ENCODE data around the gene PDCL2.

The PDCL2 gene

DNA sequence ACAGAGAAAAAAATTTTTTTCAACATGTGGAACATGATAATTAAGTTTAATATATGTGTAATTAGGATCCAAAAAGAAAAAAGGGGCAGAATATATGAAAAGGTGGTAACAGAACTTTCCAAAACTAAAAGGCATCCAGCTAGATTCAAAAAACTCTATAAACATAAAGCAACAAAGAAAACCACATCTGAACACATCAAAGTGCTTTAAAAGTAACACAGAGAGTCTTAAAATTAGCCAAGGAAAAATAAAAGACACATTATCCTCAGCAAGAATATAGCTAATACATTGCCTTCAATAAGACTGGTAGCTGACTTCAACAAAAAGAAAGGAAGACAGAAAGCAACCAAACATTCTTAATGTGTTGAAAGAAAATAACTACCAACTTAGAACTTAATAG is 53.5 kb downstream of the PDCL2 start:
- Histone ChIP-seq H3K27ac (ENCODE audit: low read depth, low read length) (no peak overlapping the region), H3K9ac (ENCODE audit: low read length) (no peak overlapping the region), H3K36me3 (ENCODE audit: control insufficient read depth, insufficient read depth, low read length) (peaks cover 17% of the 10 kb centered on the region; the same call in 1 of the 2 replicates), H3K9me3 (ENCODE audit: control insufficient read depth, insufficient read depth, low read depth, low read length) (peaks cover 8% of the 10 kb centered on the region; the same call in 1 of the 2 replicates), H3K4me3 (ENCODE audit: low read depth, low read length) (no peak overlapping the region), H3K27me3 (ENCODE audit: control insufficient read depth, insufficient read depth, low read length) (no peaks in the 10 kb centered on the region), H3K4me1 (ENCODE audit: control insufficient read depth, insufficient read depth, low read length) (peaks cover 13% of the 10 kb centered on the region)

DNA sequence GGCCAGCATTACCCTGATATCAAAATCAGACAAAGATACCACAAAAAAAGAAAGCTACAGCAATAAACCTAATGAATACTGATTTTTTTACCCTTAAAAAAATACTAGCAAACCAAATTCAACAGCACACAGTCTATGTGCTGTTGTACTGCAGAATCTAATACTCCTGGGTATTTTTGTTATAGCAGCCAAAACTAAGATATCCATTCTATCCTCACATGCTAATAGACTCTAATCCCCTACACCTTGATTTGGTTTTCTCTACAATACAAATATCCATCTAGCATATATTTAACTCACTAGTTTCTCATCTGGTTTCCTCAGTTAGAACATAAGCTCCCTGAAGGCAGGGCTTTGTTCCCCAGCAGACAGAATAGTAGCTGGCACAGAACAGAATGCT is 57.7 kb downstream of the PDCL2 start:
- Histone ChIP-seq H3K9me3 (ENCODE audit: control insufficient read depth, insufficient read depth, low read depth, low read length) (peaks cover 17% of the 10 kb centered on the region; the same call in 1 of the 2 replicates), H3K27me3 (ENCODE audit: control insufficient read depth, insufficient read depth, low read length) (no peaks in the 10 kb centered on the region), H3K4me1 (ENCODE audit: control insufficient read depth, insufficient read depth, low read length) (no peaks in the 10 kb centered on the region; the same call in 1 of the 2 replicates), H3K9ac (ENCODE audit: low read length) (no peak overlapping the region), H3K36me3 (ENCODE audit: control insufficient read depth, insufficient read depth, low read length) (0 out of 2 replicates have a peak, but pooled peaks cover 13% of the 10 kb centered on the region), H3K27ac (ENCODE audit: low read depth, low read length) (no peak overlapping the region), H3K4me3 (ENCODE audit: low read depth, low read length) (no peak overlapping the region)

DNA sequence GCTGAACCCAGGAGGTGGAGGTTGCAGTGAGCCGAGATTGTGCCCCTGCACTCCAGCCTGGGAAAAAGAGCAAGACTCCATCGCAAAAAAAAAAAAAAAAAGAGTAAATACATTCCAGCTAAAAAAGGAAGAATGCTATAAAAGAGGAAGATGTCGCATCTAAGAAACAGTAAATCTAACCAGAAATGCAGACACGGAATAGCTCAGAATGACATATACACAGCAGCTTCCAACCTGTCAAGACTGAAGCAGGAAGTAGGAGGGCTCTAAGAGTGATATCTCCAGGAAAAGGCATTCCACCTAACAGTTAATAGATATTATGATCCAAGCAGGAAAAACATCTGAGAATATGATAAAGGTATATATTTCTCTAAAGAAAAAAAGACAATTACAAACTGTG is 61.4 kb downstream of the PDCL2 start:
- Histone ChIP-seq H3K27me3 (ENCODE audit: control insufficient read depth, insufficient read depth, low read length) (no peaks in the 10 kb centered on the region), H3K4me3 (ENCODE audit: low read depth, low read length) (no peak overlapping the region), H3K9me3 (ENCODE audit: control insufficient read depth, insufficient read depth, low read depth, low read length) (peaks cover 13% of the 10 kb centered on the region; the same call in 1 of the 2 replicates), H3K9ac (ENCODE audit: low read length) (no peak overlapping the region), H3K36me3 (ENCODE audit: control insufficient read depth, insufficient read depth, low read length) (0 out of 2 replicates have a peak, but pooled peaks cover 6% of the 10 kb centered on the region), H3K4me1 (ENCODE audit: control insufficient read depth, insufficient read depth, low read length) (peaks cover 10% of the 10 kb centered on the region; the same call in 1 of the 2 replicates), H3K27ac (ENCODE audit: low read depth, low read length) (no peak overlapping the region)

DNA sequence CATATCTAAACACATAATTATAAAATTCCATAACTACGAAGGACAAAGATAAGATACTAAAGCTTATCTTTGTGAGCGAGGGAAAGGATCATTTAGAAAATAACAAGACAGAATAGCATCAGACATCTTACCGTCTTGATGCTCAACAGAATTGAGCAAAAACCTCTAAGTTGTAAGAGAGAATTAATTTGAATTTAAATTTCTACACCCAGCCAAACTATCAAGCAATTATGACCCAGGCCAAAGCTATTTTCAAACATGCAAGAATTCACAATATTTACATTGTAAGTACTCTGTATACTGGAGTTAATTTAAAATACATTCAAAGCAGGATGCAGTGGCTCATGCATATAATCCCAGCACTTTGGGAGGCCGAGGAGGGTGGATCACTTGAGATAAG is 61.9 kb downstream of the PDCL2 start:
- peaks cover 10% of the 10 kb centered on the region; the same call in 1 of the 2 replicates for H3K4me1 ChIP-seq (ENCODE audit: control insufficient read depth, insufficient read depth, low read length)

DNA sequence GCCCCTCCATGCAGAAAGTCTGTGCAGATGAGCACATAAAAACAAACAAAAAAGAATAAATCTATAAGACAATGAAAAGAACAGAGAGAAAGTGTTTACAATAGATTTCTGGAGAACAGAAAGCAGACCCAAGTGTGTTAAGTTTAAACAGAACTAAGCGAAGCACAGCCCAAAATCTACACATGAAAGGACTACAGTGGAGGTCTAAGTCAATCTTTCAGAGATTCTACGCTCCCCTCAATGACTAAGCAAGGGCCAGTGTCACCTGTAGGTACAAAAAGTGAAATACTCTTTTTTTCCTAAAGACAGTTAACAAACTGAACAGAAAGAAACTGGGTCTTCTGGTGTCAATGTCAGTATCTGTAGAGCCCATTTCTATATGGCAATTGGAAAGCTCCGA is 63.6 kb downstream of the PDCL2 start:
- H3K27ac ChIP-seq (ENCODE audit: low read depth, low read length) = no peak overlapping the region
- no peaks in the 10 kb centered on the region for H3K27me3 ChIP-seq (ENCODE audit: control insufficient read depth, insufficient read depth, low read length)
- peaks cover 9% of the 10 kb centered on the region; the same call in 1 of the 2 replicates for H3K9me3 ChIP-seq (ENCODE audit: control insufficient read depth, insufficient read depth, low read depth, low read length)
- no peak overlapping the region for H3K4me3 ChIP-seq (ENCODE audit: low read depth, low read length)
- H3K4me1 ChIP-seq (ENCODE audit: control insufficient read depth, insufficient read depth, low read length) = peaks cover 10% of the 10 kb centered on the region; the same call in 1 of the 2 replicates
- H3K9ac ChIP-seq (ENCODE audit: low read length) = no peak overlapping the region
- no peaks in the 10 kb centered on the region for H3K36me3 ChIP-seq (ENCODE audit: control insufficient read depth, insufficient read depth, low read length)

More for the DNA sequence above, 61.9 kb downstream of the PDCL2 start:
- 0 out of 2 replicates have a peak, but pooled peaks cover 6% of the 10 kb centered on the region for H3K36me3 ChIP-seq (ENCODE audit: control insufficient read depth, insufficient read depth, low read length)
- no peaks in the 10 kb centered on the region for H3K27me3 ChIP-seq (ENCODE audit: control insufficient read depth, insufficient read depth, low read length)
- H3K4me3 ChIP-seq (ENCODE audit: low read depth, low read length) = no peak overlapping the region
- H3K9me3 ChIP-seq (ENCODE audit: control insufficient read depth, insufficient read depth, low read depth, low read length) = peaks cover 13% of the 10 kb centered on the region; the same call in 1 of the 2 replicates
- H3K27ac ChIP-seq (ENCODE audit: low read depth, low read length) = no peak overlapping the region
- no peak overlapping the region for H3K9ac ChIP-seq (ENCODE audit: low read length)

DNA sequence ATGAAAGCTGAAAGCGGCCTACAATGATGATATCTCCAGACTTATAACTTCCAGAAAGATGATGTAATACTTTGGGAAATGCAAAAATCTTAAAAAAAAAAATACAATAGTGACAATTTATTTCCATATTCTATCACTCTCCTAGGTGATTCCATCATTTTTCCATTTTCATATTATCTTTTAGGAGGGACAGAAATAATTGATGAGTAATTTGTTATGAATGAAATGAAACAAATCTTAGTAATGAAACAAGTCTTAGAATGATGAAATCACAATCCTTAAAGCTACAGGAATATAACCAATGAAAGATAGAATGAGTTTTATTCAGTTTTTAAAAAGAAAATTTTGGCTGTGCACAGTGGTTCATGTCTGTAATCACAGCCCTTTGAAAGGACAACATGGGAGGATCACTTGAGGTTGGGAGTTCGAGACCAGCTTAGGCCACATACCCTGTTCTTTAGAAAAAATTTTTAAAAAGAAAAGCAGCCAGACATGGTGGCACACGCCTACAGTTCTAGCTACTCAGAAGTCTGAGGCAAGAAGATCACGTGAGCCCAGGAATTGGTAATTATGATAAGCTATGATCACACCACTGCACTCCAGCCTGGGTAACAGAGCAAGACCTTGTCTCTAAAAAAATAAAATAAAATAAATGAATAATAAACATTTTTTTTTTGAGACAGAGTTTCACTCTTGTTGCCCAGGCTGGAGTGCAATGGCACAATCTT is 67.0 kb downstream of the PDCL2 start:
- Histone ChIP-seq H3K9ac (ENCODE audit: low read length) (no peak overlapping the region), H3K27ac (ENCODE audit: low read depth, low read length) (no peak overlapping the region; the same call in 1 of the 2 replicates)

DNA sequence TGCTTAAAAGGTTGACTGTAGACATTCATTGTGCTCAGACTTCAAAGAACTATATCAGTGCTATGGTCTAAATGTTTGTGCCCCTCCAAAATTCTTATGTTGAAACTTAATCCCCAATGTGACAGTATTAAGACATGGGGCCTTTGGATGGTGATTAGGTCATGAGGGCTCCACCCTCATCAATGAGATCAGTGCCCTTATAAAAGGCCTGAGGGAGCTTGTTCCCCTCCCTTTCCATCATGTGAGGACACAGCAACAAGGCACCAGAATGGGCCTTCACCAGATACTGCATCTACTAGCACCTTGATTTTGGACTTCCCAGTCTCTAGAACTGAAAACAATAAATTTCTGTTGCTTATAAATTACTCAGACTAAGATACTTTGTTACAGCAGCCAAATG is 73.6 kb downstream of the PDCL2 start:
- H3K9ac ChIP-seq (ENCODE audit: low read length) = no peak overlapping the region
- peaks cover 12% of the 10 kb centered on the region for H3K4me1 ChIP-seq (ENCODE audit: control insufficient read depth, insufficient read depth, low read length)

More for the DNA sequence above, 67.0 kb downstream of the PDCL2 start:
- no peaks in the 10 kb centered on the region for H3K27me3 ChIP-seq (ENCODE audit: control insufficient read depth, insufficient read depth, low read length)
- peaks cover 1% of the 10 kb centered on the region; the same call in 1 of the 2 replicates for H3K9me3 ChIP-seq (ENCODE audit: control insufficient read depth, insufficient read depth, low read depth, low read length)
- peaks cover 18% of the 10 kb centered on the region for H3K4me1 ChIP-seq (ENCODE audit: control insufficient read depth, insufficient read depth, low read length)
- H3K36me3 ChIP-seq (ENCODE audit: control insufficient read depth, insufficient read depth, low read length) = no peaks in the 10 kb centered on the region
- no peak overlapping the region for H3K4me3 ChIP-seq (ENCODE audit: low read depth, low read length)

DNA sequence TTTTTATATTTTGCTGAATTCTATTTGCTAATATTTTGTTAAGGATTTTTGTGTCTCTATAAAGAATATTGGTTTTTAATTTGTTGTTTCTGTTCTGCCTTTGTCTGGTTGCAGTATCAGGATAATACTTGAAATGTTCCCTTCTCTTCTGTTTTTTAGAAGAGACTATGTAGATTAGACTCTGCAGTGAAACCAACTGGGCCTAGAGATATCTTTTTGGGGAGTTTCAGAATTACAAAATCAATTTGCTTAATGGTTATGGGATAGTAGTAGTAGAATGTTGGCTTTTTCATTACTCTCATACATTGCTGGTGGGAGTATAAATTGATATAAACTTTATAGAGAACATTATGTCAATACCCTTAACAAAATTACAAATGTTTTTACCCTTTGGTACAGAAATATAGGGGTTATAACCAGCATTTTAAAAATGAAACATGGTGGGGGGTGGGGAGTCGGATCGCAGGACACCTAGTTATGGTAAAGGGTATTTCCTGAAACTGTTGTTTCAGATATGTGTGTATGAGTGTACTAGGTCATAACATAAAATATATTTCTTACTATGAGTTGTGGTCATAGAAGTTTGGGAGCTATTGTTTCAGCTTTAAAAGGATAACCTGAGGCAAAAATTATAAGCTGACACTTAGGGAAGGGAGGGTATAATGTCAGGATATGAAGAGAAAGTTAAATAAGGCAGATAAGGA is 74.4 kb downstream of the PDCL2 start:
- Histone ChIP-seq H3K27me3 (ENCODE audit: control insufficient read depth, insufficient read depth, low read length) (no peaks in the 10 kb centered on the region), H3K4me3 (ENCODE audit: low read depth, low read length) (no peak overlapping the region), H3K9ac (ENCODE audit: low read length) (no peak overlapping the region), H3K36me3 (ENCODE audit: control insufficient read depth, insufficient read depth, low read length) (no peaks in the 10 kb centered on the region), H3K27ac (ENCODE audit: low read depth, low read length) (no peak overlapping the region), H3K4me1 (ENCODE audit: control insufficient read depth, insufficient read depth, low read length) (peaks cover 12% of the 10 kb centered on the region), H3K9me3 (ENCODE audit: control insufficient read depth, insufficient read depth, low read depth, low read length) (peaks cover 12% of the 10 kb centered on the region; the same call in 1 of the 2 replicates)

More for the DNA sequence above, 73.6 kb downstream of the PDCL2 start:
- H3K9me3 ChIP-seq (ENCODE audit: control insufficient read depth, insufficient read depth, low read depth, low read length) = peaks cover 12% of the 10 kb centered on the region; the same call in 1 of the 2 replicates
- H3K36me3 ChIP-seq (ENCODE audit: control insufficient read depth, insufficient read depth, low read length) = no peaks in the 10 kb centered on the region
- H3K27me3 ChIP-seq (ENCODE audit: control insufficient read depth, insufficient read depth, low read length) = no peaks in the 10 kb centered on the region
- no peak overlapping the region for H3K27ac ChIP-seq (ENCODE audit: low read depth, low read length)
- no peak overlapping the region for H3K4me3 ChIP-seq (ENCODE audit: low read depth, low read length)

DNA sequence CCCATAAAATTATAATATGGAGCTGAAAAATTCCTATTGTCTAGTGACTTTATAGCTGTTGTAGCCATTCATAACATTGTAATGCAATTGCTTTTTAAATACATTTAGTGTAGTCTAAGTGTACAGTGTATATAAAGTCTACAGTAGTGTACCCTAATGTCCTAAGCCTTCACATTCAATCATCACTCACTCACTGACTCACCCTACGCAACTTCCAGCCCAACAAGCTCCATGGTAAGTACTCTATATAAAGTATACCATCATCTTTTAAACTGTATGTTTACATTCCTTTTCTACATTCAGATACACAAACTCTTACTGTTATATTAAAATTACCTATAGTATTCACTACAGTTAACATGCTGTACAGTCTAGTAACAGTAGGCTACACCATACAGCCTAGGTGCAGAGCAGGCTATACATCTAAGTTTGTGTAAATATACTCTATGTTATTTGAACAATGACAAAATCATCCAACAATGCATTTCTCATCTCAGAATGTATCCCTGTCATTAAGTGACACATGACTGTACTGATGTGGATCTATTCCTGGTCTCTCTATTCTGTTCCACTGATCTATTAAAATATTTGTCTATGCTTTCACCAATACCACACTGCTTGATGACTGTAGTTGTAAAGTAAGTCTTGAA is 79.0 kb downstream of the PDCL2 start:
- Histone ChIP-seq H3K27me3 (ENCODE audit: control insufficient read depth, insufficient read depth, low read length) (no peaks in the 10 kb centered on the region), H3K4me3 (ENCODE audit: low read depth, low read length) (no peak overlapping the region), H3K9ac (ENCODE audit: low read length) (no peak overlapping the region), H3K27ac (ENCODE audit: low read depth, low read length) (no peak overlapping the region), H3K36me3 (ENCODE audit: control insufficient read depth, insufficient read depth, low read length) (peaks cover 4% of the 10 kb centered on the region), H3K9me3 (ENCODE audit: control insufficient read depth, insufficient read depth, low read depth, low read length) (peaks cover 4% of the 10 kb centered on the region; the same call in 1 of the 2 replicates), H3K4me1 (ENCODE audit: control insufficient read depth, insufficient read depth, low read length) (no peaks in the 10 kb centered on the region)

DNA sequence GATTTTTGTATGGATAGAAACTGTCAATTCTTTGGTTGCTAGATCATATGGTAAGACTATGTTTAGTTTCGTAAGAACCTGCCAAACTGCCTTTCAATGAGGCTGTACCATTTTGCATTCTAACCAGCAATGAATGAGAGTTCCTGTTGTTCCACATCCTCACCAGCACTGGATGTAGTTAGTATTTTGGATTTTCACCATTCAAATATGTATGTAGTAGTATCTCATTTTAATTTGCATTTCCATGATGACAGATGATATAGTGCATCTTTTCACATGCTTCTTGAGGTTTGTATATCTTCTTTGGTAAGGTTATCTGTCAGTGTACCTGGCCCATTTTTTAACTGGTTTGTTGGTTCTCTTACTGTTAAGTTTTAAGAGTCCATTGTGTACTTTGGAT is 80.0 kb downstream of the PDCL2 start:
- H3K27ac ChIP-seq (ENCODE audit: low read depth, low read length) = no peak overlapping the region
- H3K36me3 ChIP-seq (ENCODE audit: control insufficient read depth, insufficient read depth, low read length) = peaks cover 9% of the 10 kb centered on the region
- no peak overlapping the region for H3K9ac ChIP-seq (ENCODE audit: low read length)
- H3K9me3 ChIP-seq (ENCODE audit: control insufficient read depth, insufficient read depth, low read depth, low read length) = peaks cover 4% of the 10 kb centered on the region; the same call in 1 of the 2 replicates
- H3K27me3 ChIP-seq (ENCODE audit: control insufficient read depth, insufficient read depth, low read length) = no peaks in the 10 kb centered on the region
- no peaks in the 10 kb centered on the region for H3K4me1 ChIP-seq (ENCODE audit: control insufficient read depth, insufficient read depth, low read length)
- no peak overlapping the region for H3K4me3 ChIP-seq (ENCODE audit: low read depth, low read length)
